GM08714 (cell line): ENCODE measurements around the gene CYP24A1.

ENCODE experiments used
- H3K4me3 ChIP-seq: fragments of 200-500 bp; sonication (Bioruptor generic); 2 replicates; pipeline ENCODE4 v1.5.1; 2014; ENCODE audit warnings: mild to moderate bottlenecking, low read length, inconsistent platforms
- ZNF274 ChIP-seq: IDR thresholded peaks from 2 replicates; pipeline ENCODE4 v1.6.1; 2012; ENCODE audit warnings: mild to moderate bottlenecking, low read depth, low read length

The CYP24A1 gene

GRCh38 chr20:54105653-54106052 lies 68.1 kb downstream of the CYP24A1 start:
- H3K4me3 ChIP-seq: no peak overlapping the region
- no peak for TF ChIP-seq ZNF274

DNA sequence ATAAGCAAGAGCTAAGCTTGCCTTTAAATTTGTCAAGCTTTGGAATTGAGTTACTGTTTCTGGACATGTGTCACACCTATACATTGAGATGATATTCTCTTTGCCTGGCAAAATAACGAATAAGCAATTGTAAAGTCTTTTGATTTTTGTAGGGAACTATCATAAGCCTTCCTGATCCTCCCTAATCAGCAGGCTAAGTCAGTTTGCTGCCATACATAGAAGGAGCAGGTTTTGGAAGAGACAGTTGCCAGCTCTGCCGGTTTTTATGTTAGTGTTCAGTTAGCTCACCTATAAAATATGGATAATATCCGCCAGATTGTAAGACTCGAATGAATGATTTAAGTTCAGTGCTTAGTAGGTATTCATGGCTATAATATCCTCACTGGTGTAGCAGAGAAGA lies 69.0 kb downstream of the CYP24A1 start:
- H3K4me3 ChIP-seq: no peak overlapping the region
- TF ChIP-seq ZNF274: no peak

DNA sequence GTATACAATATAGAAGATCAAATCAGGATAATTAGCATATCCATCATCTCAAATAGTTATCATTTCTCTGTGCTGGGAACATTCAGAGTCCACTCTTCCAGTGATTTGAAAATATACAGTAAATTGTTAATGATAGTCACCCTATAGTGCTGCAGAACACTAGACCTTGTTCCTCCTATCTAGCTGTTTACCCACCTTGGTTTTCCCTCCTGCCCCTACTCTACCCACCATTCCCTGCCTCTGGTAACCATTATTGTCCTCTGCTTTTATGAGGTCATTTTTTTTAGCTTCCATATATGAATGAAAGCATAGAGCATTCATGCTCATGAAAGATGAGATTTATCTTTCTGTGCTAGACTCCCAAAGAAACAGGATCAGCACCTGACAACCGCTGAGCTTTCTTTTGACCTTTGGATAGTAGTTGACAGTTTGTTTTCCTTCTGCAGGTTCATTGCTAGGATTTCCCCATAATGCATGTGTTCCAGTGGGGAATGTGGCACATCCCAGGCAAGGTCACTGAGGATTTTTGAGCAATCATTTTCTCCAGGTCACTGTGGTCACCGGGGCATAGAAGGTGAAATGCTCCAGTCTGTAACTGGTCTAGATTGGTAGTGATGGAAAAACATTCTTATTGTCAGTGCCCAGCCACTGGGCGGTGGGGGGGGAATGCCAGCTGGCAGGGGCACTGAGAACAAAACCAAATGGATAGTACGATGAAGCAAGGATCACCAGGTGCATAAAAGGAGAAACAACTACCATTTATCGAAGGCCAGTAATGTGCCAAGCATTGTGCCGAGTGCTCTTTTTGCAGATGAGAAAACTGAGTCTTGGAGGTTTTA lies 69.8 kb downstream of the CYP24A1 start:
- no peak for TF ChIP-seq ZNF274
- H3K4me3 ChIP-seq: no peak overlapping the region
